Activated naive CD4-positive, alpha-beta T cell treated with anti-CD3 and anti-CD28 coated beads, Interleukin-2, amount 10 ng/mL, durations not matched to agents 7 days and 5 days (primary cell): ENCODE results near the gene ORM2.

Experiments used
- CTCF ChIA-PET: fragments of 350-600 bp; sonication (Branson Sonifier 250); formaldehyde crosslinking; loops from one replicate; lab custom pipeline; 2021; ENCODE audit warnings: antibody characterized with exemption; lab: Charles Lee
- DNase-seq: peaks from one replicate; pipeline ENCODE4 v3.0.0-alpha.2; 2020
- H3K27ac Mint-ChIP-seq: one replicate; pipeline ENCODE4 v1.8.0; 2021; ENCODE audit warnings: mild to moderate bottlenecking, moderate library complexity, mixed read lengths
- H3K27me3 Mint-ChIP-seq: one replicate; pipeline ENCODE4 v1.8.0; 2021; ENCODE audit warnings: mild to moderate bottlenecking, mixed read lengths
- H3K36me3 Mint-ChIP-seq: one replicate; pipeline ENCODE4 v1.8.0; 2021; ENCODE audit warnings: mixed read lengths
- H3K4me1 Mint-ChIP-seq: one replicate; pipeline ENCODE4 v1.8.0; 2021; ENCODE audit warnings: mixed read lengths
- H3K4me3 Mint-ChIP-seq: one replicate; pipeline ENCODE4 v1.8.0; 2021; ENCODE audit warnings: mild to moderate bottlenecking, moderate library complexity, mixed read lengths
- H3K9me3 Mint-ChIP-seq: one replicate; pipeline ENCODE4 v1.8.0; 2021; ENCODE audit warnings: mixed read lengths

Gene ORM2

GRCh38 chr9:114372921-114373448, 43.3 kb downstream of the ORM2 start:
- peak; percentile 94 for DNase-seq
- Mint-ChIP-seq H3K9me3 (no peaks in the 10 kb centered on the region), H3K27me3 (no peaks in the 10 kb centered on the region), H3K36me3 (peaks cover 83% of the 10 kb centered on the region), H3K4me1 (peaks cover 93% of the 10 kb centered on the region), H3K4me3 (peak overlapping the region; percentile 77), H3K27ac (peak overlapping the region; percentile 94)
- CTCF ChIA-PET, result interaction anchor here (0.6 to 5.6 kb wide), 4 partner anchors 13 to 280 kb away, joined by 3 to 65 read pairs (median 3); partner anchors contain the start of gene AKNA

GRCh38 chr9:114373960-114374730, 44.5 kb downstream of the ORM2 start:
- CTCF ChIA-PET, result interaction anchor here (0.7 to 5.6 kb wide), 3 partner anchors 12 to 24 kb away, joined by 3 to 65 read pairs (median 4); partner anchors contain the start of gene AKNA
- peak overlapping the region; percentile 2 for H3K4me3 Mint-ChIP-seq
- no peak for DNase-seq
- H3K36me3 Mint-ChIP-seq, result peaks cover 85% of the 10 kb centered on the region
- peaks cover 95% of the 10 kb centered on the region for H3K4me1 Mint-ChIP-seq
- peak overlapping the region; percentile 94 for H3K27ac Mint-ChIP-seq
- H3K9me3 Mint-ChIP-seq, result no peaks in the 10 kb centered on the region
- H3K27me3 Mint-ChIP-seq, result no peaks in the 10 kb centered on the region

GRCh38 chr9:114374936-114375335, 45.3 kb downstream of the ORM2 start:
- Mint-ChIP-seq H3K36me3 (peaks cover 85% of the 10 kb centered on the region), H3K27me3 (no peaks in the 10 kb centered on the region), H3K4me3 (peak overlapping the region; percentile 1), H3K4me1 (peaks cover 95% of the 10 kb centered on the region), H3K27ac (peak overlapping the region; percentile 94), H3K9me3 (no peaks in the 10 kb centered on the region)
- DNase-seq, result no peak
- CTCF ChIA-PET, result interaction anchor here (0.7 to 5.6 kb wide), 2 partner anchors 11 to 21 kb away, joined by 4 to 65 read pairs; partner anchors contain the start of gene AKNA

- Mint-ChIP-seq H3K27ac (peak overlapping the region; percentile 94), H3K4me3 (peak overlapping the region; percentile 7), H3K9me3 (no peaks in the 10 kb centered on the region), H3K36me3 (peaks cover 85% of the 10 kb centered on the region), H3K4me1 (peaks cover 93% of the 10 kb centered on the region), H3K27me3 (no peaks in the 10 kb centered on the region)
- CTCF ChIA-PET, result interaction anchor here (5.6 kb wide), 1 partner anchor 11 kb away, joined by 65 read pairs; the partner anchor contains the start of gene AKNA
- peak; percentile 37 for DNase-seq
Observed at GRCh38 chr9:114375386-114376175, 45.9 kb downstream of the ORM2 start.

- no peak for DNase-seq
- CTCF ChIA-PET, result interaction anchor here (1.6 kb wide), 1 partner anchor 37 kb away, joined by 5 read pairs; no protein-coding TSS in a partner anchor
- H3K4me3 Mint-ChIP-seq, result no peak overlapping the region
- H3K27me3 Mint-ChIP-seq, result no peaks in the 10 kb centered on the region
- no peaks in the 10 kb centered on the region for H3K9me3 Mint-ChIP-seq
- H3K4me1 Mint-ChIP-seq, result peaks cover 92% of the 10 kb centered on the region
- peak overlapping the region; percentile 91 for H3K27ac Mint-ChIP-seq
- H3K36me3 Mint-ChIP-seq, result peaks cover 79% of the 10 kb centered on the region
Observed at GRCh38 chr9:114376586-114377445, 47.1 kb downstream of the ORM2 start.

GRCh38 chr9:114378016-114378415, 48.3 kb downstream of the ORM2 start:
- Mint-ChIP-seq H3K4me1 (peaks cover 92% of the 10 kb centered on the region), H3K36me3 (peaks cover 85% of the 10 kb centered on the region)
- CTCF ChIA-PET, result interaction anchor here (1.6 kb wide), 1 partner anchor 38 kb away, joined by 5 read pairs; no protein-coding TSS in a partner anchor

GRCh38 chr9:114378883-114379282, 49.2 kb downstream of the ORM2 start:
- H3K27ac Mint-ChIP-seq, result peak overlapping the region; percentile 91
- CTCF ChIA-PET, result no interaction called here
- H3K4me1 Mint-ChIP-seq, result peaks cover 92% of the 10 kb centered on the region
- peak overlapping the region; percentile 14 for H3K4me3 Mint-ChIP-seq
- H3K36me3 Mint-ChIP-seq, result peaks cover 87% of the 10 kb centered on the region
- H3K27me3 Mint-ChIP-seq, result no peaks in the 10 kb centered on the region
- no peaks in the 10 kb centered on the region for H3K9me3 Mint-ChIP-seq
- no peak for DNase-seq

More at GRCh38 chr9:114378016-114378415, 48.3 kb downstream of the ORM2 start:
- Mint-ChIP-seq H3K4me3 (no peak overlapping the region), H3K27ac (peak overlapping the region; percentile 91), H3K9me3 (no peaks in the 10 kb centered on the region), H3K27me3 (no peaks in the 10 kb centered on the region)
- DNase-seq, result no peak
